Gastrocnemius medialis (tissue), 4 donors: ENCODE results near the gene ADAMTS10. TPM values are rescaled to one million over a fixed set of nuclear protein-coding genes. Genes with fewer than 3 reads are reported as not detected.

ENCODE experiments used
- ATAC-seq, 2 donors: fragments of 150-250 bp; one replicate each; pipeline ENCODE4 v1.9.1; 2016
- DNase-seq, 2 donors: peaks; one replicate each; pipeline ENCODE4 v3.0.0-alpha.2; 2019
- H3K27ac ChIP-seq, 4 donors: fragments of 200-600 bp; sonication (generic); 1 replicate in 1 of 4; 2 replicates in 3 of 4; pipeline ENCODE4 v1.5.1; 2016 to 2018; ENCODE audit warnings: mild to moderate bottlenecking in 2 of 4, moderate library complexity in 1 of 4
- H3K27me3 ChIP-seq, 3 donors: fragments of 200-600 bp; sonication (generic) in 2 of 3; 1 replicate in 1 of 3; 2 replicates in 2 of 3; pipeline versions ENCODE4 v1.5.1 to v1.6.0; 2016 to 2019; ENCODE audit warnings: mild to moderate bottlenecking in 1 of 3, moderate library complexity in 1 of 3
- H3K36me3 ChIP-seq, 2 donors: fragments of 200-600 bp; sonication (generic) in 1 of 2; one replicate each; pipeline ENCODE4 v1.5.1; 2017 to 2018
- H3K4me1 ChIP-seq, 2 donors: fragments of 200-600 bp; sonication (generic) in 1 of 2; one replicate each; pipeline ENCODE4 v1.5.1; 2016 to 2017; ENCODE audit warnings: mild to moderate bottlenecking in 2 of 2
- H3K4me3 ChIP-seq, 4 donors: fragments of 200-600 bp; sonication (generic) in 3 of 4; 1 replicate in 1 of 4; 2 replicates in 3 of 4; pipeline ENCODE4 v1.5.1; 2016 to 2019; ENCODE audit warnings: mild to moderate bottlenecking in 2 of 4
- H3K9me3 ChIP-seq, 3 donors: fragments of 200-600 bp; sonication (generic) in 2 of 3; 1 replicate in 1 of 3; 2 replicates in 2 of 3; pipeline ENCODE4 v1.5.1; 2016 to 2019
- POLR2A ChIP-seq, 2 donors: fragments of 450-650 bp; IDR thresholded peaks; one replicate each; pipeline ENCODE4 v1.6.1; 2017; ENCODE audit warnings: antibody characterized with exemption in 2 of 2, mild to moderate bottlenecking in 2 of 2, moderate library complexity in 2 of 2
- in situ Hi-C, 4 donors: fragments of 200-750 bp; cut with MboI; loops; one replicate each; pipeline versions ENCODE4 v1.15.0 to v1.8.0; 2017; ENCODE audit warnings: low sequenced_read_pairs in 4 of 4
- intact Hi-C: fragments of 100-400 bp; cut with DNase I; formaldehyde crosslinking; loops from one replicate; pipeline ENCODE4 v1.15.1; 2023; ENCODE audit warnings: low total_unique reads
- total RNA-seq, 4 donors: library from RNA; depleted of rRNA; stranded (reverse); fragments of >200 nt; gene quantifications; one replicate each; pipeline versions ENCODE4 v1.1.0 to v1.2.3, GENCODE V29; 2016
- TF ChIP-seq, protein P1 (sequence below), 5 experiments: fragments of 450-650 bp in 3 of 5; fragments of 200-600 bp in 2 of 5; sonication (generic) in 2 of 5; IDR thresholded peaks in 4 of 5; conservative IDR thresholded peaks in 1 of 5; 1 replicate in 4 of 5; 2 replicates in 1 of 5; pipeline ENCODE4 v1.5.1; 2016 to 2019; ENCODE audit warnings: antibody characterized with exemption in 5 of 5, mild to moderate bottlenecking in 3 of 5, moderate library complexity in 3 of 5

The ADAMTS10 gene
- total RNA-seq: 1 to 10 TPM; 2.2 to 7.7 (median 3.6) TPM

DNA sequence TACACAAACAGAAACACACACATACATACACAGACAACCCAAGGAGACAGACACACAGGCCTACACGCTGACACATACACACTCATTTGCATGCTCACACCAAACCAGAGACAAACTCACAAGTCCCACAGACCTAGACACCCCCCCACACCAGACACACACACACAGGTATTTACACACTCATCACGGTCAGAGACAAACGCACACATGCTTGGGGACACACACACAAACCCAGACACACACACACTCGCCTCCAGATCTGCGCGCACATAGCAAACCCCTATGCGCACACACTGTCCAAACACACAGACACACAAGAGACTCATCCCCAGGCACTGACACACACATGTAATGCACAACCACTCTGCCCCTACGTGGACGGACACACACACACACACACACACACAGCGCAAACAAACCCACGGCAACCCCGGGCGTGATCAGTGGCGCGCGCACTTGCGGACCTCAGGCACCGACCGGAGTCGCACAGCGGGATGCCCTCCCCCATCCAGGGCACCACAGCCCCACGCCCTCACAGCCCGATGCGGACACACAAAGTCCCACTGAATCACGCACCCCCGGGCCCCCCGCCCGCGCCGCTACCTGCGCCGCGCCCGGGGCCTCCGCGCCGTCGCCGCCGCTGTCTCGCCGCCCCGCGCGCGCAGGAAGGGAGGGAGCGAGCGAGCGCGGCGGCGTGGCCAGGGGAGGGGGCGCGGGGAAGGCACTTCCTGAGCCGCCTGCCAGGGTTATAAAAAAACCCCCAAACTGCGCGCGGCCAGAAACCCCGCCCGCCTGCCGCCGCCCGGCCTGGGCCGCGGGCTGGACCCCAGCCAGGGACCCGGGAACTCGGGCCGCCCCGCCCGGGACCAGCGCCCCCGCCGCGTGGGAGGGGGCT, at the start of gene ADAMTS10:
Gene ADAMTS10, minus strand, starts transcription at position 675 of the 895 bp plus-strand sequence. CDS start 5,005 bp downstream, outside the sequence.
- no peaks in the 10 kb centered on the region for H3K9me3 ChIP-seq
- no peak for ATAC-seq
- no peak for DNase-seq
- TF ChIP-seq, protein P1, sequence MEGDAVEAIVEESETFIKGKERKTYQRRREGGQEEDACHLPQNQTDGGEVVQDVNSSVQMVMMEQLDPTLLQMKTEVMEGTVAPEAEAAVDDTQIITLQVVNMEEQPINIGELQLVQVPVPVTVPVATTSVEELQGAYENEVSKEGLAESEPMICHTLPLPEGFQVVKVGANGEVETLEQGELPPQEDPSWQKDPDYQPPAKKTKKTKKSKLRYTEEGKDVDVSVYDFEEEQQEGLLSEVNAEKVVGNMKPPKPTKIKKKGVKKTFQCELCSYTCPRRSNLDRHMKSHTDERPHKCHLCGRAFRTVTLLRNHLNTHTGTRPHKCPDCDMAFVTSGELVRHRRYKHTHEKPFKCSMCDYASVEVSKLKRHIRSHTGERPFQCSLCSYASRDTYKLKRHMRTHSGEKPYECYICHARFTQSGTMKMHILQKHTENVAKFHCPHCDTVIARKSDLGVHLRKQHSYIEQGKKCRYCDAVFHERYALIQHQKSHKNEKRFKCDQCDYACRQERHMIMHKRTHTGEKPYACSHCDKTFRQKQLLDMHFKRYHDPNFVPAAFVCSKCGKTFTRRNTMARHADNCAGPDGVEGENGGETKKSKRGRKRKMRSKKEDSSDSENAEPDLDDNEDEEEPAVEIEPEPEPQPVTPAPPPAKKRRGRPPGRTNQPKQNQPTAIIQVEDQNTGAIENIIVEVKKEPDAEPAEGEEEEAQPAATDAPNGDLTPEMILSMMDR (IDR thresholded peaks at IDR 0.05 in 4 of 5, conservative IDR thresholded peaks at IDR 0.05 in 1 of 5): no peak
- no peak for TF ChIP-seq POLR2A (IDR thresholded peaks at IDR 0.05)
- intact Hi-C loops: no loop called here
- in situ Hi-C loops: no loop called here
- peak within 1 kb of the TSS; percentile 56 to 66 (median 62) for H3K4me3 ChIP-seq
- peak within 1 kb of the TSS; percentile 61 to 73 (median 63) for H3K27ac ChIP-seq
- peaks cover 0 to 4% of the 10 kb centered on the region in 2 donors for H3K4me1 ChIP-seq
- H3K27me3 ChIP-seq: peaks cover 7 to 14% (median 9%) of the 10 kb centered on the region in 3 donors
- no peaks in the 10 kb centered on the region for H3K36me3 ChIP-seq

DNA sequence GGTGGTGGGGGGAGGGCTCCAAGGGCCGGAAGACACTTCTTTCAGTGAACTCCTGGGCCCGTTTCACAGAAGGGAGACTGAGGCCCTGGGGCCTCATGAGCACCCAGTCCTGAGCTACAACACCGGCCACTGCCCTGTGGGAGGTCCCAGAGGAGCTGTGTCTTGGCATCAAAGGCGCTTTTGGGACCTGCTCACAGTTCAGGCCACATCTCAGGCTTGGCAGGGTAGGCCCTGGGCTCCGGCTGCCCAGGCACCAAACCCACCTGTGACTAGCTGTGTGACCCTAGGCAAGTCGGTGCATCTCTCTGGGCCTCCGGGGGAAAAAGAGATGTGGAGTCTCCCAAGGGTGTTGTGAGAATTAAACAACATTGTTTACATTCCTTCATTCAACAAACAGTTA, 49.4 kb upstream of the ADAMTS10 start:
- in situ Hi-C loops: loop anchor here in 2 of 4 donors (10.0 to 25.0 kb wide), 2 partner anchors 425 to 427 kb away; partner anchors contain the start of gene OR1M1 (in 2 of the 2)

DNA sequence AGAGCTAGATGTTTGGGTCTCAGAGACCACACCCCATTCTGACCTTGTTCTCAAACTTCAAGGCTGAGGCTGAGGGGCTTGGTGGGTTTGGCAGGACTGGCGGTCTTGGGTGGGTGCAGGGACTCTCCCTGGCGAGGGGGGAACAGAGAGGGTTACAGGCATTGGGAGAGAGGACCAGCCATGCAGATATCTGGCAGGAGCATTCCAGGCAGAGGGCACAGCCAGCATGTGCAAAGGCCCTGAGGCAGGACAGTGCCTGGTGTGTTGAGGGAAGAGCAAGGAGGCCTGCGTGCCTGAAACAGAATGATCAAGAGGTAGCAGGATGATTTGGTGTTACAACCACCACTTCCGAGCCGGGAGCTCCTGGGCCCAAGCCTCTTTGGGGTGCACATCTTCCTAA, 47.4 kb upstream of the ADAMTS10 start:
- no peak overlapping the region for H3K27ac ChIP-seq
- TF ChIP-seq, protein P1 (IDR thresholded peaks at IDR 0.05 in 4 of 5, conservative IDR thresholded peaks at IDR 0.05 in 1 of 5): no peak
- TF ChIP-seq POLR2A (IDR thresholded peaks at IDR 0.05): no peak
- H3K27me3 ChIP-seq: no peaks in the 10 kb centered on the region
- no peaks in the 10 kb centered on the region for H3K9me3 ChIP-seq
- no peaks in the 10 kb centered on the region for H3K36me3 ChIP-seq
- H3K4me1 ChIP-seq: no peaks in the 10 kb centered on the region
- intact Hi-C loops (no loop called here), in situ Hi-C loops (loop anchor here in 2 of 4 donors (10.0 to 25.0 kb wide), 2 partner anchors 427 to 429 kb away; partner anchors contain the start of gene OR1M1 (in 2 of the 2))
- H3K4me3 ChIP-seq: no peak overlapping the region
- DNase-seq (no peak), ATAC-seq (no peak)

More for the DNA sequence above, 49.4 kb upstream of the ADAMTS10 start:
- Histone ChIP-seq H3K36me3 (no peaks in the 10 kb centered on the region), H3K27me3 (no peaks in the 10 kb centered on the region), H3K27ac (no peak overlapping the region), H3K9me3 (no peaks in the 10 kb centered on the region), H3K4me1 (no peaks in the 10 kb centered on the region), H3K4me3 (no peak overlapping the region)
- ATAC-seq: no peak
- DNase-seq: no peak
- TF ChIP-seq, protein P1 (IDR thresholded peaks at IDR 0.05 in 4 of 5, conservative IDR thresholded peaks at IDR 0.05 in 1 of 5): no peak
- TF ChIP-seq POLR2A (IDR thresholded peaks at IDR 0.05): no peak
- intact Hi-C loops: no loop called here

DNA sequence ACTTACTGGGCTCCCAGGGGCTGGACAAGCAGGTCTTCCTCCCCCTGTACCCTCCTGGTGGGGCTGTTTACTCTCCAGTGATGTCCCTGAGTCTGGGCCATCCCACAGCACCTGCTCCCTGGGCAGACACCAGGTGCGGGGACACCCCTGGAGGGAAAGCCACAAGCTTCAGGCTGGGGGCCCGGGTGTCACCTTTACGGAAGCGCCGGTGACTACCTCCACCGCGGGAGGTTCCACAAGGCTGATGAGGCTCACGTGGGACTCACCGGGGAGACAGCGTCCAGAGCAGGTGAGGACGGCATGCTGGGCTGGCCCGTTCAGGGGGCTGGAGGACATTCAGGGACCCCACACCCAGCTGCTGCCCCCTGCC, 44.8 kb upstream of the ADAMTS10 start:
- intact Hi-C loops (no loop called here), in situ Hi-C loops (loop anchor here in 2 of 4 donors (10.0 to 25.0 kb wide), 2 partner anchors 429 to 432 kb away; partner anchors contain the start of gene OR1M1 (in 2 of the 2))
- DNase-seq: no peak
- H3K4me1 ChIP-seq: no peaks in the 10 kb centered on the region
- no peaks in the 10 kb centered on the region for H3K27me3 ChIP-seq
- no peaks in the 10 kb centered on the region for H3K36me3 ChIP-seq
- no peaks in the 10 kb centered on the region for H3K9me3 ChIP-seq
- TF ChIP-seq, protein P1 (IDR thresholded peaks at IDR 0.05 in 4 of 5, conservative IDR thresholded peaks at IDR 0.05 in 1 of 5): no peak
- TF ChIP-seq POLR2A (IDR thresholded peaks at IDR 0.05): no peak
- no peak for ATAC-seq
- H3K27ac ChIP-seq: no peak overlapping the region
- H3K4me3 ChIP-seq: no peak overlapping the region
